LoVo (cell line): ENCODE results near the gene RIMKLB.

Experiments used
- DNase-seq: peaks from one replicate; pipeline ENCODE4 v3.0.0-alpha.2; 2016; ENCODE audit warnings: low spot score

RIMKLB gene

GRCh38 chr12:8697476-8698131, at the start of gene RIMKLB:
TSS of gene RIMKLB (plus strand) at chr12:8697991. CDS start at chr12:8713867, 15,876 bp downstream.
- peak; percentile 82 for DNase-seq

GRCh38 chr12:8648576-8649205, 49.1 kb upstream of the RIMKLB start:
- no peak for DNase-seq

- DNase-seq, result no peak
Observed at GRCh38 chr12:8655421-8655820, 42.4 kb upstream of the RIMKLB start.

- DNase-seq, result peak; percentile 31
Observed at GRCh38 chr12:8658346-8658745, 39.4 kb upstream of the RIMKLB start.

- DNase-seq, result no peak
Observed at GRCh38 chr12:8661016-8661415, 36.8 kb upstream of the RIMKLB start.

GRCh38 chr12:8661751-8662150, 36.0 kb upstream of the RIMKLB start:
- DNase-seq, result no peak

- no peak for DNase-seq
Observed at GRCh38 chr12:8662593-8662992, 35.2 kb upstream of the RIMKLB start, which contains the start of gene MFAP5. TSS of gene MFAP5 (minus strand) at chr12:8662826. CDS start at chr12:8662104, 722 bp downstream.

GRCh38 chr12:8664228-8664913, 33.4 kb upstream of the RIMKLB start:
- DNase-seq, result no peak

- no peak for DNase-seq
Observed at GRCh38 chr12:8665759-8666158, 32.0 kb upstream of the RIMKLB start.

- no peak for DNase-seq
Observed at GRCh38 chr12:8667270-8667669, 30.5 kb upstream of the RIMKLB start.

GRCh38 chr12:8668441-8668840, 29.4 kb upstream of the RIMKLB start:
- DNase-seq, result no peak

- no peak for DNase-seq
Observed at GRCh38 chr12:8672381-8672780, 25.4 kb upstream of the RIMKLB start.

GRCh38 chr12:8675591-8676036, 22.2 kb upstream of the RIMKLB start:
- DNase-seq, result no peak

GRCh38 chr12:8676651-8677050, 21.1 kb upstream of the RIMKLB start:
- no peak for DNase-seq

GRCh38 chr12:8677362-8677761, 20.4 kb upstream of the RIMKLB start:
- DNase-seq, result no peak

GRCh38 chr12:8678661-8679111, 19.1 kb upstream of the RIMKLB start:
- DNase-seq, result no peak

- DNase-seq, result no peak
Observed at GRCh38 chr12:8680533-8680932, 17.3 kb upstream of the RIMKLB start.

- DNase-seq, result peak; percentile 90
Observed at GRCh38 chr12:8681129-8681884, 16.5 kb upstream of the RIMKLB start.

GRCh38 chr12:8685051-8685450, 12.7 kb upstream of the RIMKLB start:
- no peak for DNase-seq

GRCh38 chr12:8687846-8688601, 9.8 kb upstream of the RIMKLB start:
- DNase-seq, result peak; percentile 58

- DNase-seq, result no peak
Observed at GRCh38 chr12:8689681-8690080, 8.1 kb upstream of the RIMKLB start.

- DNase-seq, result no peak
Observed at GRCh38 chr12:8692573-8692972, 5.2 kb upstream of the RIMKLB start.
